SK-N-SH (cell line): ENCODE data around the gene MLLT3. TPM values are rescaled to one million over a fixed set of nuclear protein-coding genes. Genes with fewer than 3 reads are reported as not detected.

ENCODE experiments used
- CTCF ChIA-PET: fragments of 300-600, 350-600 bp; formaldehyde crosslinking; extraction: SDS; loops from one replicate; lab custom pipeline; 2021; lab: Yijun Ruan, JAX
- POLR2A ChIA-PET: fragments of 350-600 bp; sonication (Branson Sonifier 250); formaldehyde crosslinking; extraction: SDS; loops from one replicate; lab custom pipeline; 2020; ENCODE audit warnings: antibody characterized with exemption, inconsistent platforms; lab: Yijun Ruan, JAX
- DNase-seq: peaks from one replicate; pipeline ENCODE4 v3.0.0; 2012
- H2AFZ ChIP-seq: fragments of 200-600 bp; sonication (generic); 2 replicates; pipeline ENCODE4 v1.8.1; 2016; ENCODE audit warnings: antibody characterized with exemption, mild to moderate bottlenecking, low read depth
- H3F3A ChIP-seq: fragments of 200-600 bp; sonication (generic); replicated peaks from 2 replicates; pipeline ENCODE3; 2016; ENCODE audit warnings: antibody characterized with exemption, mild to moderate bottlenecking; ENCODE audit not compliant: insufficient read depth
- H3K27ac ChIP-seq, 2 experiments: fragments of 200-500 bp in 1 of 2; fragments of 200-600 bp in 1 of 2; sonication (Bioruptor generic) in 1 of 2; sonication (generic), shearing (Covaris generic) in 1 of 2; 2 replicates each; pipeline versions ENCODE4 v1.5.1 to v1.6.1; 2014 to 2016; ENCODE audit warnings: low read depth in 2 of 2, inconsistent platforms in 1 of 2, low read length in 1 of 2, mild to moderate bottlenecking in 1 of 2, mixed read lengths in 1 of 2
- H3K27me3 ChIP-seq: fragments of 200-600 bp; sonication (generic), shearing (Covaris generic); 2 replicates; pipeline ENCODE4 v1.6.1; 2016; ENCODE audit warnings: mixed run types; ENCODE audit not compliant: insufficient read depth
- H3K36me3 ChIP-seq, 2 experiments: fragments of 200-500 bp in 1 of 2; fragments of 200-600 bp in 1 of 2; sonication (Bioruptor generic) in 1 of 2; sonication (generic) in 1 of 2; replicated peaks in 1 of 2; 2 replicates each; pipeline versions ENCODE3 to v1.5.1; 2014 to 2016; ENCODE audit warnings: low read length in 1 of 2, mild to moderate bottlenecking in 1 of 2; ENCODE audit not compliant: insufficient read depth in 2 of 2, control insufficient read depth in 1 of 2
- H3K4me1 ChIP-seq, 2 experiments: fragments of 200-500 bp in 1 of 2; fragments of 200-600 bp in 1 of 2; sonication (Bioruptor generic) in 1 of 2; sonication (generic), shearing (Covaris generic) in 1 of 2; 2 replicates each; pipeline versions ENCODE4 v1.5.1 to v1.6.1; 2014 to 2016; ENCODE audit warnings: low read depth in 1 of 2, low read length in 1 of 2, mixed run types in 1 of 2; ENCODE audit not compliant: insufficient read depth in 2 of 2, control insufficient read depth in 1 of 2
- H3K4me2 ChIP-seq: fragments of 200-600 bp; sonication (generic), shearing (Covaris generic); 2 replicates; pipeline ENCODE4 v1.6.1; 2017; ENCODE audit warnings: mixed run types
- H3K4me3 ChIP-seq, 2 experiments: fragments of 200-500 bp in 1 of 2; fragments of 200-600 bp in 1 of 2; sonication (Bioruptor generic) in 1 of 2; sonication (generic), shearing (Covaris generic) in 1 of 2; 2 replicates each; pipeline versions ENCODE4 v1.5.1 to v1.8.1; 2014 to 2016; ENCODE audit warnings: low read depth in 2 of 2, inconsistent platforms in 1 of 2, low read length in 1 of 2, mild to moderate bottlenecking in 1 of 2, mixed read lengths in 1 of 2, moderate library complexity in 1 of 2
- H3K79me2 ChIP-seq: fragments of 200-600 bp; sonication (generic); 2 replicates; pipeline ENCODE4 v1.8.1; 2017; ENCODE audit warnings: mild to moderate bottlenecking; ENCODE audit not compliant: insufficient read depth
- H3K9ac ChIP-seq: fragments of 200-600 bp; sonication (generic); 2 replicates; pipeline ENCODE4 v1.6.1; 2017; ENCODE audit warnings: mixed run types
- H3K9me2 ChIP-seq: fragments of 200-600 bp; sonication (generic); 2 replicates; pipeline ENCODE4 v1.6.1; 2017; ENCODE audit warnings: mixed run types
- H3K9me3 ChIP-seq: fragments of 200-600 bp; sonication (generic); 2 replicates; pipeline ENCODE4 v1.6.1; 2017; ENCODE audit warnings: mixed run types, mild to moderate bottlenecking, moderate library complexity
- H4K20me1 ChIP-seq: fragments of 200-600 bp; sonication (generic); 2 replicates; pipeline ENCODE4 v1.6.1; 2017; ENCODE audit warnings: mild to moderate bottlenecking, mixed run types; ENCODE audit not compliant: insufficient read depth
- FOXM1 ChIP-seq: IDR thresholded peaks from 2 replicates; pipeline ENCODE4 v1.4.0; 2012; ENCODE audit warnings: low read depth, mild to moderate bottlenecking
- MEF2A ChIP-seq: IDR thresholded peaks from 2 replicates; pipeline ENCODE4 v1.4.0; 2012; ENCODE audit warnings: low read depth, borderline replicate concordance
- TCF12 ChIP-seq: IDR thresholded peaks from 2 replicates; pipeline ENCODE4 v1.4.0; 2012
- WGBS: methylation state at CpG from one replicate; pipeline ENCODE4 v1.1.6; 2017; ENCODE audit warnings: low lambda C conversion rate; 5-methylcytosine and 5-hydroxymethylcytosine counted together
- polyA plus RNA-seq, 3 experiments: library from polyadenylated mRNA; depleted of rRNA; stranded (reverse); fragments of >200 nt; gene quantifications; 2 replicates each; pipeline ENCODE4 v1.2.3, GENCODE V29; 2012
- TF ChIP-seq, protein P1 (sequence below): IDR thresholded peaks from 2 replicates; pipeline ENCODE4; 2012
- TF ChIP-seq, protein P2 (sequence below): IDR thresholded peaks from 2 replicates; pipeline ENCODE4 v1.6.1; 2012; ENCODE audit warnings: mild to moderate bottlenecking, low read depth, low read length, moderate library complexity
- TF ChIP-seq, protein P3 (sequence below): fragments of 200-600 bp; sonication (generic); IDR thresholded peaks from 2 replicates; pipeline ENCODE4 v1.6.1; 2017; ENCODE audit warnings: antibody characterized with exemption, mild to moderate bottlenecking, moderate library complexity

The MLLT3 gene
- polyA plus RNA-seq, 1 of the 3 experiments (the other 2 are of a cell fraction), result 3.9 TPM

DNA sequence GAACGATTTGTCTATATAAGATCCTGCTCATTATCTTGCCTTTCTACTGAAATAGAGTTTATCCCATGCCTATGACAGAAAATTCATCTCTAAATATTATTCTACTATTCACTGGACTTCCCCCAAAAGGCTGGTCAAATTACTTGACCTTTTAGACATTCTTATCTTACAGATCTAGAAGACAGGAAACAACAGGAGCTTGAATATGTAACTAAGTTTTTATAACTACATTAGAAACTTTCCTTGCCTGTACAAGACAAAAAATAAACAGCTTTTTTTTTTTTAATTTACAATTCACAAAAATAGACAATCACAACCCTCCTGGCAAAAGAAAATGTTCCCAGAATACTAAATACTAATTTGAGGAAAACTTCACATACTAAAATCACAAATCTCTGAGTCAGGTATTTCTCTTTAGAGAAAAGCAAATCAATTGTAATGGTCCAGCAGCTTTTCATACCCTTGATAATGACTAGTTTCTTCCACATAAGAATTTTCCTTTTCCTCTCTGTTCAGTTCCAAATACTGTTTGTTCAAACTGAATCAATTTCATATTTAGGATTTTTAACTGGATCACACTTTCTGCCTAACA, 68.6 kb downstream of the MLLT3 start:
- no peak for TF ChIP-seq FOXM1
- TF ChIP-seq, protein P1, sequence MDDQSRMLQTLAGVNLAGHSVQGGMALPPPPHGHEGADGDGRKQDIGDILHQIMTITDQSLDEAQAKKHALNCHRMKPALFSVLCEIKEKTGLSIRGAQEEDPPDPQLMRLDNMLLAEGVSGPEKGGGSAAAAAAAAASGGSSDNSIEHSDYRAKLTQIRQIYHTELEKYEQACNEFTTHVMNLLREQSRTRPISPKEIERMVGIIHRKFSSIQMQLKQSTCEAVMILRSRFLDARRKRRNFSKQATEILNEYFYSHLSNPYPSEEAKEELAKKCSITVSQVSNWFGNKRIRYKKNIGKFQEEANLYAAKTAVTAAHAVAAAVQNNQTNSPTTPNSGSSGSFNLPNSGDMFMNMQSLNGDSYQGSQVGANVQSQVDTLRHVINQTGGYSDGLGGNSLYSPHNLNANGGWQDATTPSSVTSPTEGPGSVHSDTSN, result peak; percentile 43; the same call in 1 of the 2 replicates
- no peak for TF ChIP-seq MEF2A
- TF ChIP-seq, protein P2, sequence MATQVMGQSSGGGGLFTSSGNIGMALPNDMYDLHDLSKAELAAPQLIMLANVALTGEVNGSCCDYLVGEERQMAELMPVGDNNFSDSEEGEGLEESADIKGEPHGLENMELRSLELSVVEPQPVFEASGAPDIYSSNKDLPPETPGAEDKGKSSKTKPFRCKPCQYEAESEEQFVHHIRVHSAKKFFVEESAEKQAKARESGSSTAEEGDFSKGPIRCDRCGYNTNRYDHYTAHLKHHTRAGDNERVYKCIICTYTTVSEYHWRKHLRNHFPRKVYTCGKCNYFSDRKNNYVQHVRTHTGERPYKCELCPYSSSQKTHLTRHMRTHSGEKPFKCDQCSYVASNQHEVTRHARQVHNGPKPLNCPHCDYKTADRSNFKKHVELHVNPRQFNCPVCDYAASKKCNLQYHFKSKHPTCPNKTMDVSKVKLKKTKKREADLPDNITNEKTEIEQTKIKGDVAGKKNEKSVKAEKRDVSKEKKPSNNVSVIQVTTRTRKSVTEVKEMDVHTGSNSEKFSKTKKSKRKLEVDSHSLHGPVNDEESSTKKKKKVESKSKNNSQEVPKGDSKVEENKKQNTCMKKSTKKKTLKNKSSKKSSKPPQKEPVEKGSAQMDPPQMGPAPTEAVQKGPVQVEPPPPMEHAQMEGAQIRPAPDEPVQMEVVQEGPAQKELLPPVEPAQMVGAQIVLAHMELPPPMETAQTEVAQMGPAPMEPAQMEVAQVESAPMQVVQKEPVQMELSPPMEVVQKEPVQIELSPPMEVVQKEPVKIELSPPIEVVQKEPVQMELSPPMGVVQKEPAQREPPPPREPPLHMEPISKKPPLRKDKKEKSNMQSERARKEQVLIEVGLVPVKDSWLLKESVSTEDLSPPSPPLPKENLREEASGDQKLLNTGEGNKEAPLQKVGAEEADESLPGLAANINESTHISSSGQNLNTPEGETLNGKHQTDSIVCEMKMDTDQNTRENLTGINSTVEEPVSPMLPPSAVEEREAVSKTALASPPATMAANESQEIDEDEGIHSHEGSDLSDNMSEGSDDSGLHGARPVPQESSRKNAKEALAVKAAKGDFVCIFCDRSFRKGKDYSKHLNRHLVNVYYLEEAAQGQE, result no peak
- TF ChIP-seq TCF12, result peak; percentile 36; the same call in 1 of the 2 replicates
- Histone ChIP-seq H3K79me2 (no peaks in the 10 kb centered on the region), H3K27ac (peak overlapping the region in 1 of 2 experiments; percentile 8; a peak in 1 of 4 replicates), H3K4me3 (no peak overlapping the region), H3K9me2 (no peaks in the 10 kb centered on the region), H3K4me2 (peak overlapping the region; percentile 43; the same call in 1 of the 2 replicates), H3K27me3 (no peaks in the 10 kb centered on the region), H3F3A (no peaks in the 10 kb centered on the region), H2AFZ (no peak overlapping the region; the same call in 1 of the 2 replicates), H3K4me1 (peaks cover 6 to 39% of the 10 kb centered on the region in 2 experiments), H3K9ac (no peak overlapping the region), H4K20me1 (no peaks in the 10 kb centered on the region), H3K9me3 (no peaks in the 10 kb centered on the region), H3K36me3 (no peaks in the 10 kb centered on the region)
- WGBS, result 69% methylated on average over 1 of the region's 1 CpG
- DNase-seq, result no peak
- ChIA-PET CTCF (interaction anchor here (0.5 to 1.4 kb wide), 4 partner anchors 26 to 626 kb away, joined by 3 read pairs; no protein-coding TSS in a partner anchor), POLR2A (no interaction called here)

DNA sequence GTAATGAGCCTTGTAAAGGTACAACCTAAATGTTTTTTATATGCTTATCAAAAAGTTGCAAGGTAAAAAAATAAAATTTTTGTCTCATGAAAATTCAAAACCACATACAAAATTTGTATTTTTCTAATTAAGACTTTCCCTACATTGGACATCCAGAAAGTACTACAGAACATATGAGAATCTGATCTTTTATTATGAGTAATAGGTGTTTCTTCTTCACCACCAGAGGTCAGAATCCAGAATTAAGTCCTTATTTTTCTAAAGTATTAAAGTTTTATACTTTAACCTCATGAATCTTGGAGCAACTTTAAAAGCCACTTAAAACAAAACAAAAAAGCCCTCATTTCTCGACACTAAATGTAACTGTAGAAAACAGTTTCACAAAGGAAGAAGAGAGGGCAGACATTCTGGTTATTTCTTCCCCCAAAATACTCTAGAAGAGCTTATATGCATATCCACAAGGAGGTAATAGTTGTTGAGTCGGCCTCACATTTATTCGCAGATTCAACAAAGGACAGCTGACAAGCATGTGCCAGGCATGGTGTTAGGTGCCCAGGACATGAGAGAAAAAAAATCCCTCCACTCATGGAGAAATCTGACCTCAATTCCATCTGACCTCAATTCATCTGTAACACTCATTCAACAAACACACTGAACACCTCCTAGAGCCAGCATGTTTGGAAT, 69.3 kb downstream of the MLLT3 start:
- H3K4me3 ChIP-seq, result no peak overlapping the region
- H3K4me1 ChIP-seq, result peaks cover 6 to 35% of the 10 kb centered on the region in 2 experiments
- H4K20me1 ChIP-seq, result no peaks in the 10 kb centered on the region
- TF ChIP-seq, protein P3, sequence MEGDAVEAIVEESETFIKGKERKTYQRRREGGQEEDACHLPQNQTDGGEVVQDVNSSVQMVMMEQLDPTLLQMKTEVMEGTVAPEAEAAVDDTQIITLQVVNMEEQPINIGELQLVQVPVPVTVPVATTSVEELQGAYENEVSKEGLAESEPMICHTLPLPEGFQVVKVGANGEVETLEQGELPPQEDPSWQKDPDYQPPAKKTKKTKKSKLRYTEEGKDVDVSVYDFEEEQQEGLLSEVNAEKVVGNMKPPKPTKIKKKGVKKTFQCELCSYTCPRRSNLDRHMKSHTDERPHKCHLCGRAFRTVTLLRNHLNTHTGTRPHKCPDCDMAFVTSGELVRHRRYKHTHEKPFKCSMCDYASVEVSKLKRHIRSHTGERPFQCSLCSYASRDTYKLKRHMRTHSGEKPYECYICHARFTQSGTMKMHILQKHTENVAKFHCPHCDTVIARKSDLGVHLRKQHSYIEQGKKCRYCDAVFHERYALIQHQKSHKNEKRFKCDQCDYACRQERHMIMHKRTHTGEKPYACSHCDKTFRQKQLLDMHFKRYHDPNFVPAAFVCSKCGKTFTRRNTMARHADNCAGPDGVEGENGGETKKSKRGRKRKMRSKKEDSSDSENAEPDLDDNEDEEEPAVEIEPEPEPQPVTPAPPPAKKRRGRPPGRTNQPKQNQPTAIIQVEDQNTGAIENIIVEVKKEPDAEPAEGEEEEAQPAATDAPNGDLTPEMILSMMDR, result peak; percentile 57
- no peak for TF ChIP-seq TCF12
- no peak overlapping the region for H3K9ac ChIP-seq
- H3K79me2 ChIP-seq, result no peaks in the 10 kb centered on the region
- H3K4me2 ChIP-seq, result peak overlapping the region; percentile 43; the same call in 1 of the 2 replicates
- no peaks in the 10 kb centered on the region for H3K36me3 ChIP-seq
- peak overlapping the region in 1 of 2 experiments; percentile 8; a peak in 1 of 4 replicates for H3K27ac ChIP-seq
- no peak overlapping the region; the same call in 1 of the 2 replicates for H2AFZ ChIP-seq
- 78% methylated on average over 3 of the region's 3 CpGs for WGBS
- H3F3A ChIP-seq, result no peaks in the 10 kb centered on the region
- H3K27me3 ChIP-seq, result no peaks in the 10 kb centered on the region
- no peaks in the 10 kb centered on the region for H3K9me3 ChIP-seq
- no peaks in the 10 kb centered on the region for H3K9me2 ChIP-seq
- ChIA-PET POLR2A (no interaction called here), CTCF (interaction anchor here (0.6 to 1.4 kb wide), 3 partner anchors 26 to 625 kb away, joined by 3 read pairs; no protein-coding TSS in a partner anchor)
- DNase-seq, result no peak
